Measurements from ENCODE around the gene HAPSTR1. TPM values are rescaled to one million over a fixed set of nuclear protein-coding genes. Genes with fewer than 3 reads are reported as not detected.
"Not testable (repeated sequence)": the region's sequence is repeated elsewhere in the genome, so short reads cannot be mapped to it uniquely, and the experiment has no call there.

HAPSTR1 gene, protein sequence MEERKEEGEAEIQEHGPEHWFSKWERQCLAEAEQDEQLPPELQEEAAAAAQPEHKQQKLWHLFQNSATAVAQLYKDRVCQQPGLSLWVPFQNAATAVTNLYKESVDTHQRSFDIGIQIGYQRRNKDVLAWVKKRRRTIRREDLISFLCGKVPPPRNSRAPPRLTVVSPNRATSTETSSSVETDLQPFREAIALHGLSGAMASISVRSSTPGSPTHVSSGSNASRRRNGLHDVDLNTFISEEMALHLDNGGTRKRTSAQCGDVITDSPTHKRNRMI
- total RNA-seq (10 to 100 TPM; 60.4 to 61.2 TPM), polyA plus RNA-seq (21.3 TPM)

GRCh38 chr16:9090960-9091866 is at the start of gene HAPSTR1:
TSS of gene HAPSTR1 (plus strand) at chr16:9091644. CDS start at chr16:9092045, 401 bp downstream.
- ChIA-PET POLR2A (interaction anchor here (0.6 to 3.8 kb wide), 14 partner anchors 10 to 1787 kb away, joined by 3 to 40 read pairs (median 6); partner anchors contain the start of genes CARHSP1 and USP7), CTCF (interaction anchor here (0.6 to 4.0 kb wide), 9 partner anchors 11 to 155 kb away, joined by 3 to 27 read pairs (median 3); no protein-coding TSS in a partner anchor)
- Histone ChIP-seq H3K27me3 (ENCODE audit: insufficient read depth, low read length, poor library complexity, severe bottlenecking) (no peaks in the 10 kb centered on the region), H3K27ac (ENCODE audit: low read depth, low read length) (peak within 1 kb of the TSS; percentile 90), H3K4me3 (ENCODE audit: low read length) (peak within 1 kb of the TSS; percentile 94), H3K36me3 (ENCODE audit: insufficient read depth, low read length) (peaks cover 6% of the 10 kb centered on the region), H3K9me3 (ENCODE audit: low read length) (no peaks in the 10 kb centered on the region), H3K4me1 (ENCODE audit: insufficient read depth, low read length) (peaks cover 32% of the 10 kb centered on the region)
- Mint-ChIP-seq H3K27ac (peak within 1 kb of the TSS; percentile 93 to 99 (median 97)), H3K27me3 (peaks cover 0 to 6% of the 10 kb centered on the region in 2 donors), H3K4me3 (peak within 1 kb of the TSS; percentile 95 to 100 (median 99)), H3K4me1 (peaks cover 39 to 44% (median 40%) of the 10 kb centered on the region in 3 donors), H3K36me3 (peaks cover 16 to 39% (median 19%) of the 10 kb centered on the region in 3 donors), H3K9me3 (peaks cover 0 to 2% (median 0%) of the 10 kb centered on the region in 5 donors)
- peak; percentile 98 to 100 (median 100) for DNase-seq

GRCh38 chr16:9042533-9042932 is 48.9 kb upstream of the HAPSTR1 start:
- Histone ChIP-seq H3K4me1 (ENCODE audit: insufficient read depth, low read length) (no peaks in the 10 kb centered on the region), H3K36me3 (ENCODE audit: insufficient read depth, low read length) (no peaks in the 10 kb centered on the region), H3K4me3 (ENCODE audit: low read length) (no peak overlapping the region), H3K27me3 (ENCODE audit: insufficient read depth, low read length, poor library complexity, severe bottlenecking) (no peaks in the 10 kb centered on the region), H3K27ac (ENCODE audit: low read depth, low read length) (no peak overlapping the region), H3K9me3 (ENCODE audit: low read length) (no peaks in the 10 kb centered on the region)
- CTCF ChIA-PET = no interaction called here
- POLR2A ChIA-PET = no interaction called here
- DNase-seq = no peak
- peaks cover 0 to 4% of the 10 kb centered on the region in 2 donors for H3K27me3 Mint-ChIP-seq
- H3K27ac Mint-ChIP-seq = no peak overlapping the region
- peaks cover 0 to 9% (median 6%) of the 10 kb centered on the region in 5 donors for H3K9me3 Mint-ChIP-seq
- no peak overlapping the region for H3K4me3 Mint-ChIP-seq
- peaks cover 0 to 13% (median 0%) of the 10 kb centered on the region in 3 donors for H3K36me3 Mint-ChIP-seq
- H3K4me1 Mint-ChIP-seq = peaks cover 0 to under 1% (median under 1%) of the 10 kb centered on the region in 3 donors

DNA sequence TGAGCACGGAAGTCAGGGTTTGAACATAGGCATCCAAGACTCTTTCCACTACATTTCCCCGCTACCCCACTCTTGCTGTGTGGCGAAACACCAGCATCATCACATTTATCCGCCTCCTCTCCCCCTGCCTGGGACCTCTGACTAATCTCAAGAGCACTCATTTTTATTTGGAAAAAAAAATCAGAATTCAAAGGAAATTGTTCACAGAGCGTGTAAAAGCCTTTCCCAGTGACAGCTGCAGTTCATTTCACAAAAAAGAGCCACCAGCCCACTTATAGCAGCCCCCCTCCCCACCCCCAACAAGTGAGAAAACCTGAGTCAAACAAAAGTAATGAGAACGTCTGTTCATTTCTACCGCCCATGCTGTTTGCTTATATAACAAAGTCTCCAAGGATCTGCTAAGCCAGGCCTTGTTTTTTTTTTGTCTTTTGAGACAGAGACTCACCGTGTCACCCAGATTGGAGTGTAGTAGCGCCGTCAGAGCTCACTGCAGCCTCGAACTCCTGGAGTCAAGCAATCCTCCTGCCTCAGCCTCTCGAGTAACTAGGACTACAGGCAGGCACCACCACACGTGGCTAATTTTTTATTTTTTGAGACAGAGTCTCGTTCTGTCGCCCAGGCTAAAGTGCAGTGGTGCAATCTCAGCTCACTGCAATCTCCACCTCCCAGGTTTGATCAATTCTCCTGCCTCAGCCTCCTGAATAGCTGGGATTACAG is 48.3 kb upstream of the HAPSTR1 start:
- H3K27me3 ChIP-seq (ENCODE audit: insufficient read depth, low read length, poor library complexity, severe bottlenecking) = no peaks in the 10 kb centered on the region
- no peak overlapping the region for H3K27ac ChIP-seq (ENCODE audit: low read depth, low read length)
- H3K9me3 Mint-ChIP-seq = peaks cover 0 to 9% (median 6%) of the 10 kb centered on the region in 5 donors
- no peaks in the 10 kb centered on the region for H3K36me3 ChIP-seq (ENCODE audit: insufficient read depth, low read length)
- H3K4me3 ChIP-seq (ENCODE audit: low read length) = no peak overlapping the region
- POLR2A ChIA-PET = no interaction called here
- no peak overlapping the region for H3K4me3 Mint-ChIP-seq
- H3K4me1 Mint-ChIP-seq = peaks cover 3 to 6% (median 6%) of the 10 kb centered on the region in 3 donors
- H3K27ac Mint-ChIP-seq = no peak overlapping the region
- CTCF ChIA-PET = interaction anchor here (0.8 kb wide), 1 partner anchor 54 kb away, joined by 3 read pairs; no protein-coding TSS in a partner anchor
- peaks cover 0 to 4% of the 10 kb centered on the region in 2 donors for H3K27me3 Mint-ChIP-seq
- H3K36me3 Mint-ChIP-seq = peaks cover 0 to 13% (median 0%) of the 10 kb centered on the region in 3 donors
- H3K4me1 ChIP-seq (ENCODE audit: insufficient read depth, low read length) = no peaks in the 10 kb centered on the region
- DNase-seq = no peak
- H3K9me3 ChIP-seq (ENCODE audit: low read length) = no peaks in the 10 kb centered on the region

GRCh38 chr16:9045562-9045961 is 45.9 kb upstream of the HAPSTR1 start:
- H3K27me3 Mint-ChIP-seq; H3K4me1 ChIP-seq (ENCODE audit: insufficient read depth, low read length); DNase-seq; H3K4me3 Mint-ChIP-seq; H3K27ac ChIP-seq (ENCODE audit: low read depth, low read length); H3K9me3 ChIP-seq (ENCODE audit: low read length); H3K27me3 ChIP-seq (ENCODE audit: insufficient read depth, low read length, poor library complexity, severe bottlenecking); H3K36me3 ChIP-seq (ENCODE audit: insufficient read depth, low read length); H3K4me1 Mint-ChIP-seq; H3K9me3 Mint-ChIP-seq; H3K4me3 ChIP-seq (ENCODE audit: low read length); H3K27ac Mint-ChIP-seq: not testable (repeated sequence)
- H3K36me3 Mint-ChIP-seq = peaks cover 0 to 13% (median 0%) of the 10 kb centered on the region in 3 donors
- ChIA-PET POLR2A (interaction anchor here (0.6 kb wide), 1 partner anchor 23 kb away, joined by 8 read pairs; no protein-coding TSS in a partner anchor), CTCF (interaction anchor here (1.2 kb wide), 1 partner anchor 42 kb away, joined by 3 read pairs; no protein-coding TSS in a partner anchor)

DNA sequence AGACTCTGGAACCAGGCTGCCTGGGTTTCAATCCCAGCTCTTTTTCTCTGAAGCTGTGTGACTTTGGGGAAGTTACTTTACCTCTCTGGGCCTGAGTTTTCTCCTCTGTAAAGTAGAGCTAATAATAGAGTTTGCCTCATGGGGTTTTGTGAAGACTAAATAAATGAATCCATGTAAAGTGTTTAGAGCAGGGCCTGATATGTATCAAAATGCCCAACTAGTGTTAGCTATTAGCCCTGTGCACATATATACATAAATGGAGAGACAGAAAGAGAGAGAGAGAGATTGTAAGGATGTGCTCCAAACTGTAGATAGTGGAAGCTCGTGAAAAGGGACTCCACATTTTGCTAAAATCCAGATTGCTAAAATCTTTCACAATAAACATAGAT is 44.8 kb upstream of the HAPSTR1 start:
- peaks cover 0 to 9% (median 6%) of the 10 kb centered on the region in 5 donors for H3K9me3 Mint-ChIP-seq

DNA sequence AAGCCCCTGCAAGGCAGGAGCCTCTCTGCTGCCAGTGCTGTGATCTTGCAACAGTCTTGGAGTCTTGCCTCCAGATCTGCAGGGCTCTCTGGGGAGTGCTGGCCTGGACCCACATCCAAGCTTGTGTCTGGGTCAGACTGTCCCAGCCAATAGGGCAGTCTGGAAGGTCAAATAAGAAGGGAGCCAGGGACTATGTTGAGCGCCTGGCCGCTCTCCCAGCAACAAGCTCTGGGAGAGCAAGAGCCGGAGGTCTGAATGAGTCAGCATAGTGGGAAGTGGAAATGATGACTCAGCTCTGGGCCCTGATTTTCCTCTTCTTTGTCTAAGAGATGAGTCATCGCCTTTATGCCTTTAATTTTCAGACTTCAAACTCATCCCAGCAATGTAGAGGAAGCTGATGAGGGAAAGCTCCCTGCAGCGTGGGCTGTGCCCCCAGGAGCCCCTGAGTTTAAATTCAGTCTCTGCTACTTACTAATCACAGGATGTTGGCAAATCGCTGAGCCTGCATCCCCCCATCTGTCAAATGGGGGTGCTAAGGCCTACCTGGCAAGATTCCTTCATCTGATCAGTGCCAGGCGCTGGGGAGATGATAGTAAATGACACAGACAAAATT is 43.6 kb upstream of the HAPSTR1 start:
- Mint-ChIP-seq H3K27ac (no peak overlapping the region), H3K27me3 (peaks cover 2 to 4% of the 10 kb centered on the region in 2 donors), H3K4me1 (peaks cover 3 to 9% (median 6%) of the 10 kb centered on the region in 3 donors), H3K4me3 (no peak overlapping the region), H3K36me3 (peaks cover 0 to 13% (median 0%) of the 10 kb centered on the region in 3 donors), H3K9me3 (peaks cover 0 to 9% (median 6%) of the 10 kb centered on the region in 5 donors)
- CTCF ChIA-PET = no interaction called here
- no peaks in the 10 kb centered on the region for H3K9me3 ChIP-seq (ENCODE audit: low read length)
- no peak overlapping the region for H3K4me3 ChIP-seq (ENCODE audit: low read length)
- H3K27me3 ChIP-seq (ENCODE audit: insufficient read depth, low read length, poor library complexity, severe bottlenecking) = no peaks in the 10 kb centered on the region
- POLR2A ChIA-PET = no interaction called here
- no peaks in the 10 kb centered on the region for H3K4me1 ChIP-seq (ENCODE audit: insufficient read depth, low read length)
- no peak for DNase-seq
- no peaks in the 10 kb centered on the region for H3K36me3 ChIP-seq (ENCODE audit: insufficient read depth, low read length)
- H3K27ac ChIP-seq (ENCODE audit: low read depth, low read length) = no peak overlapping the region

More for the DNA sequence above, 44.8 kb upstream of the HAPSTR1 start:
- Histone ChIP-seq H3K36me3 (ENCODE audit: insufficient read depth, low read length) (no peaks in the 10 kb centered on the region), H3K4me1 (ENCODE audit: insufficient read depth, low read length) (no peaks in the 10 kb centered on the region), H3K27ac (ENCODE audit: low read depth, low read length) (no peak overlapping the region), H3K27me3 (ENCODE audit: insufficient read depth, low read length, poor library complexity, severe bottlenecking) (no peaks in the 10 kb centered on the region), H3K9me3 (ENCODE audit: low read length) (no peaks in the 10 kb centered on the region), H3K4me3 (ENCODE audit: low read length) (no peak overlapping the region)
- ChIA-PET CTCF (interaction anchor here (1.2 kb wide), 1 partner anchor 41 kb away, joined by 3 read pairs; no protein-coding TSS in a partner anchor), POLR2A (no interaction called here)
- Mint-ChIP-seq H3K27me3 (peaks cover 0 to 4% of the 10 kb centered on the region in 2 donors), H3K4me1 (peaks cover 3 to 9% (median 6%) of the 10 kb centered on the region in 3 donors), H3K36me3 (peaks cover 0 to 13% (median 0%) of the 10 kb centered on the region in 3 donors), H3K4me3 (no peak overlapping the region), H3K27ac (no peak overlapping the region)
- DNase-seq = no peak

- H3K9me3 ChIP-seq (ENCODE audit: low read length) = no peaks in the 10 kb centered on the region
- CTCF ChIA-PET = no interaction called here
- no peaks in the 10 kb centered on the region for H3K27me3 ChIP-seq (ENCODE audit: insufficient read depth, low read length, poor library complexity, severe bottlenecking)
- peaks cover 0 to 13% (median 0%) of the 10 kb centered on the region in 3 donors for H3K36me3 Mint-ChIP-seq
- no peak overlapping the region for H3K4me3 ChIP-seq (ENCODE audit: low read length)
- no peaks in the 10 kb centered on the region for H3K36me3 ChIP-seq (ENCODE audit: insufficient read depth, low read length)
- no peak for DNase-seq
- peaks cover 2 to 7% of the 10 kb centered on the region in 2 donors for H3K27me3 Mint-ChIP-seq
- POLR2A ChIA-PET = no interaction called here
- peaks cover 0 to 9% (median 6%) of the 10 kb centered on the region in 5 donors for H3K9me3 Mint-ChIP-seq
- H3K27ac ChIP-seq (ENCODE audit: low read depth, low read length) = no peak overlapping the region
- H3K27ac Mint-ChIP-seq = no peak overlapping the region
- no peak overlapping the region for H3K4me3 Mint-ChIP-seq
- no peaks in the 10 kb centered on the region for H3K4me1 ChIP-seq (ENCODE audit: insufficient read depth, low read length)
- H3K4me1 Mint-ChIP-seq = peaks cover 3 to 9% (median 6%) of the 10 kb centered on the region in 3 donors
Measured at GRCh38 chr16:9048302-9048700, 43.1 kb upstream of the HAPSTR1 start.
